Subcutaneous adipose tissue (tissue), 4 donors: ENCODE measurements around the gene HLCS. TPM values are rescaled to one million over a fixed set of nuclear protein-coding genes. Genes with fewer than 3 reads are reported as not detected.

Experiments used
- total RNA-seq, 4 donors: library from RNA; depleted of rRNA; stranded (reverse); fragments of >200 nt; gene quantifications; one replicate each; pipeline ENCODE4 v1.1.0, GENCODE V29; 2016
- TF ChIP-seq, protein P1 (sequence below): fragments of 450-650 bp; IDR thresholded peaks from one replicate; pipeline ENCODE4 v1.5.1; 2016; ENCODE audit warnings: low read depth, mild to moderate bottlenecking, control low read depth, antibody characterized with exemption, moderate library complexity

The HLCS gene
- total RNA-seq, 4 donors from 2014 or later = 14.6 to 30.3 (median 23.7) TPM

DNA sequence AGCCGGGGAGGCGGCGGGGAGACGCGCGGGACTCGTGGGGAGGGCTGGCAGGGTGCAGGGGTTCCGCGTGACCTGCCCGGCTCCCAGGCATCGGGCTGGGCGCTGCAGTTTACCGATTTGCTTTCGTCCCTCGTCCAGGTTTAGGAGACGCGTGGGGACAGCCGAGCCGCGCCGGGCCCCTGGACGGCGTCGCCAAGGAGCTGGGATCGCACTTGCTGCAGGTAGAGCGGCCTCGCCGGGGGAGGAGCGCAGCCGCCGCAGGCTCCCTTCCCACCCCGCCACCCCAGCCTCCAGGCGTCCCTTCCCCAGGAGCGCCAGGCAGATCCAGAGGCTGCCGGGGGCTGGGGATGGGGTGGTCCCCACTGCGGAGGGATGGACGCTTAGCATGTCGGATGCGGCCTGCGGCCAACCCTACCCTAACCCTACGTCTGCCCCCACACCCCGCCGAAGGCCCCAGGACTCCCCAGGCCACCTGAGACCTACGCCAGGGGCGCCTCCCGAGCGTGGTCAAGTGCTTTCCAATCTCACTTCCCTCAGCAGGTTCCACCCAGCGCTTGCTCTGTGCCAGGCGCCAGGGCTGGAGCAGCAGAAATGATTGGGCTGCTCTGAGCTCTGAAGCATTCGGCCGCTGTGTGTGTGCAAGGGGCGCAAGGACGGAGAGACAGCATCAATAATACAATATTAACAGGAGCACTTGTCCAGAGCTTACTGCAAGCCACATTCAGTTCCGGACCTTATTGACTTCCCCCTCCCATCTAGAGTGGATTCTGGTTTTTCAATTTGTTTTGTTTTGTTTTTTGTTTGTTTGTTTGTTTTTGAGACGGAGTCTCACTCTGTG is 257.2 kb downstream of the HLCS start:
- TF ChIP-seq, protein P1, sequence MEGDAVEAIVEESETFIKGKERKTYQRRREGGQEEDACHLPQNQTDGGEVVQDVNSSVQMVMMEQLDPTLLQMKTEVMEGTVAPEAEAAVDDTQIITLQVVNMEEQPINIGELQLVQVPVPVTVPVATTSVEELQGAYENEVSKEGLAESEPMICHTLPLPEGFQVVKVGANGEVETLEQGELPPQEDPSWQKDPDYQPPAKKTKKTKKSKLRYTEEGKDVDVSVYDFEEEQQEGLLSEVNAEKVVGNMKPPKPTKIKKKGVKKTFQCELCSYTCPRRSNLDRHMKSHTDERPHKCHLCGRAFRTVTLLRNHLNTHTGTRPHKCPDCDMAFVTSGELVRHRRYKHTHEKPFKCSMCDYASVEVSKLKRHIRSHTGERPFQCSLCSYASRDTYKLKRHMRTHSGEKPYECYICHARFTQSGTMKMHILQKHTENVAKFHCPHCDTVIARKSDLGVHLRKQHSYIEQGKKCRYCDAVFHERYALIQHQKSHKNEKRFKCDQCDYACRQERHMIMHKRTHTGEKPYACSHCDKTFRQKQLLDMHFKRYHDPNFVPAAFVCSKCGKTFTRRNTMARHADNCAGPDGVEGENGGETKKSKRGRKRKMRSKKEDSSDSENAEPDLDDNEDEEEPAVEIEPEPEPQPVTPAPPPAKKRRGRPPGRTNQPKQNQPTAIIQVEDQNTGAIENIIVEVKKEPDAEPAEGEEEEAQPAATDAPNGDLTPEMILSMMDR = no peak

DNA sequence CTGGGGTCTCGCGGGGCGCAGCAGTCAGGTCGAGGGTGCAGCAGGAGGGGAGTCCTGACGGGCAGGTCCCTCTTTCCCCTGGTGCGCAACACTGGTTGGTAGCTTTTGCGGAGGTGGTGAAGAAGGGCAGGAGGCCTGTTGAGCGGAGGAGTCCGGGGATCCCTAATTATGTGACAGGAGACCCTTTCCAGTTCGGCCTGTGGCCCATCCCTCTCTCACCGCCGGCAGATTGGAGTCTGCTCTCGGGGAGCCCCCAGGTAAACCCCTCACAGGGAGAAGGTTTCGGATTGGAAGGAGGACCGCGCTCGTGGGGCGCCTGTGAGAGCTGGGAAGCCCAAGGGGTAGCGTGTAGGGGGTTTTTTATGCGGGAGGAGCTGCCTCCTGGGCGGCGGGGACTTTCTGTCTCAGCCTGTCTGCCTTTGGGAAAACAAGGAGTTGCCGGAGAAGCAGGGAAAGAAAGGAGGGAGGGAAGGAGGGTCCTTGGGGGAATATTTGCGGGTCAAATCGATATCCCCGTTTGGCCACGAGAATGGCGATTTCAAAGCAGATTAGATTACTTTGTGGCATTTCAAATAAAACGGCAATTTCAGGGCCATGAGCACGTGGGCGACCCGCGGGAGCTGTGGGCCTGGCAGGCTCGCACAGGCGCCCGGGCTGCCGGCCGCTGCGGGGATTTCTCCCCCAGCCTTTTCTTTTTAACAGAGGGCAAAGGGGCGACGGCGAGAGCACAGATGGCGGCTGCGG is 258.0 kb downstream of the HLCS start:
- TF ChIP-seq, protein P1 = no peak

DNA sequence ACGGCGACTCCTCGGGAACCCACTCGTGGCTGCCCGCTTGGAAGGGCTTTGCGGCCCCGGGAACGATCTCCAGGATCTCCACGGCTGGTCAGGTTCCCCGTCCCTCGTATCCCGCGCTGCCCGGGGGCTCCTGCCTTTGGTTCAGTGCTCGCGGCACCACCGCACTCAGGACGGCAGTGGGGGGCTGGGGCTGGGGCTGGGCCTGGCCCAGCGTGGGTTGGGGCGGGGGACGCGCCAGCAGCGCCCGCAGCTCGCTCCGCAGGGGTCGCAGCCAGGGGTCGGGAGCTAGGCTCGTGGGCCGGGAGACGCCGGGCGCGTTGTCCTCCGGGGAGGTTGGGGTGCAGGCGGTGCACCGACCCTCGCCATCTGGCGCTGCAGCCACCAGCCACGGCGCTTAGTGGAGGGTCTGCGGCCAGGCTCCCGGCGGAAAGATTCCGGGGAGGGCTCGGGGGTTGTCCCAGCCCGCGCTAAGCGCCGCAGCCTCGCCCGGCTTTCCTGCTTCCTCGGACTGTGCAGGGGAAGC is 258.6 kb downstream of the HLCS start:
- TF ChIP-seq, protein P1 = no peak

DNA sequence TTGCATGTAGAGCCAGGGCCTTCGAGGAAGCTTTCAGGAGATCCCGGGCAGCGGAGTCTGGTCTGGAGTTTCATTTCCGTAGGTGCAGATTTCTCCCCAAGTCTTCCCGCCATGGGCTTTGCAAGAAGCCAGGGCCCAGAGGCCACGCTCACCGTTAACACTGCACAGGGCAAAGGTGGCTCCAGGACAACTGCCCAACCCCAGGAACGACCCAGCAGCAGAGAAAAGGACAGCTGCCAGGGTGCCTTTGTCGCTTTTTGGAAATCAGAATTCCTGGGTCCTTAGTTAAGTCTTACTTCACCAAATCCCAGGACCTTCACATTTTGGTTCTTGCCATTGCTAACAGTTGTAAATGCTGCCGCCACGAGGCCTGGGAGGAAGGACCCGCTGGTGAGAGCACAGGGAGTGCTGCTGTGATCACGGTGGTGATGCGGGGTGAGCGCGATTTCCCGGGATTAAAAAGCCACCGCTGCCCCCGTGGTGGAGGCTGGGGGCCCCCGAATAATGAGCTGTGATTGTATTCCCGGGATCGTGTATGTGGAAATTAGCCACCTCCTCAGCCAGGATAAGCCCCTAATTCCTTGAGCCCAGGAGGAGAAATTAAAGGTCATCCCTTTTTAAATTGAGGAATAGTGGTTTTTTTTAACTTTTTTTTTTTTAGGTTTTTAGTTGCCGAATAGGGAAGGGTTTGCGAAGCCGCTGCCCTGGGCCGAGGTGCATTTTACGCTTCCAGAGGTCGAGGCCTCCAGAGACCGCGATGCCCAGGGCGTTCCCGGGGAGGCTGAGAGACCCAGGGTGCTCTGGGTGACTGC is 259.3 kb downstream of the HLCS start:
- TF ChIP-seq, protein P1 = no peak

DNA sequence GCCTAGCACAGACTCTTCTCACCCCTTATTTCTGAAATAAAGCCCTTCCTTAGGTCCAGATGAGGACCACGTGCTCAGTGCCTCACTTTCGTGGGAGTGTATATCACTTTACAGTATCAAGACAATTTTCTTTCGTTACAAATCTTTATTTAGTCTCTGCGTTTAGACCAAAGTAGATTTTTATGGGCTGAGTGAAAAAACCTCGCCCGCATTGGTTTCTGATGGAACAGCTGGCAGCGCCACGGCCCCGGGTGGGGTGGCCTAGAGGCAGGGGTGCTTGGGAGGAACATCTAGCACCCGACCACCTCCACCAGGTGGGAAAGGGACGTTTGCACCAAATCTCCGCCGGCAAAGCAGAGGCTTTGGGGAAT is 260.0 kb downstream of the HLCS start:
- TF ChIP-seq, protein P1 = no peak

DNA sequence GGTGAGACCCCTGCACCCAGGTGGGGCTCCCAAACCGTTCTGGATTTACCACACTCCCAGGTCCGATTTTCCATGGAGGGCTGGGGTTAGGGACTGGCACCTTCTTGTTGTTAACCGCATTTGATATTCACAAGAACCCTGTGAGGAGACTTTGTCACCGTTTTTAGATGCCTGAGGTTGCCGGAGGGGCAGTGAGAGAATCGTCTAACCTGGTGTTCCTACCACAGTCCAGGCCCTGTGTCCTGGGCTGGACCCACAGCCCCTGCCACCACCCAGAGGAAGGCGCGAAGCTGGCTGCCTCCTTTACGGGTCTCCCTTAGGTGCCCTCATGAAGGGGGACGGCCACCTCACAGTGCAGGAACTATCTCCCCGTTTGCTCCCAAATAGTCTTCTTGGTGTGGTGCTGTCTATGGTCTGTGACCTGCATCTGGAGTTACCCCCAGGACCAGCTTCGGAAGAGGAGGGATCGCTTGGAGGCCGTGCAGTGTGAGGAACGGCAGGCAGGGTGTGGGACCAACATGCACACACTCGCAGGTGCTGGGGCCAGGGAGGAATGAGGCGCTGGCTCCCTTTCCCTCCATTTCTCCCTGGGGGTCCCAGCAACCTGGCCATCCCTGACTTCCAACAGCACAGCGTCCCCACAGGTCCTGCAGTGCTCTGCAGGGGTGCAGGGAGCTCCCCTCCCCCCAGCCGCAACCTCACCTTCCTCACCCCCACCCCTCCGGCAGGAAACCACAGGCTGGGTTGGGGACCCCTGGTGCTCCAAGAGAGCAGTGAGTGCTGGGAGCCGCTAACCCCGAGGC is 260.6 kb downstream of the HLCS start:
- TF ChIP-seq, protein P1 = no peak
